DMS114 treated with DMSO at 0.1 percent for 48 hours (cell line): ENCODE data around the gene FIG4.
A peak's percentile ranks its signal among the peaks of the same experiment; 100 is the strongest.
"Not testable (repeated sequence)": the region's sequence is repeated elsewhere in the genome, so short reads cannot be mapped to it uniquely, and the experiment has no call there.

Source experiments
- DNase-seq: peaks from one replicate; lab custom pipeline; 2025; ENCODE audit not compliant: unreplicated experiment; lab: John Stamatoyannopoulos, UW

The FIG4 gene

DNA sequence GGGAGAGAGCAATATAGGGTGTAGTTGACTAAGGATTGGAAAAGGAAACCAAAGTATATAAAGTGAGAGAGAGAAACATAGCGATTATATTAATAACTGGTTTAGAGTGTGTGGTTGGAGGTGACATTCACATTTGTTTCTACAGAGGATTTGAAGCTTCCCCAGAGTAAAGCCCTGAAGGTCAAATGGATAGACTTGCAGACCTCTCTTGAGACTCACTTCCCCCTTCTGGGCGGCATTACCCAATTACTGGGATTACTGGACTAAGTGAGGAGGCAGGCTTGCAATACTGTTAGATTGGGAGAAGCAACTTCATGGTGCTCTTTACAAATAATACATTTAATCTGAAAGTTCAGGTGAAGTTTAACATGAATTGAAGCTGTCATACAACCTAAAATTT lies 10.7 kb downstream of the FIG4 start:
- DNase-seq, result no peak

DNA sequence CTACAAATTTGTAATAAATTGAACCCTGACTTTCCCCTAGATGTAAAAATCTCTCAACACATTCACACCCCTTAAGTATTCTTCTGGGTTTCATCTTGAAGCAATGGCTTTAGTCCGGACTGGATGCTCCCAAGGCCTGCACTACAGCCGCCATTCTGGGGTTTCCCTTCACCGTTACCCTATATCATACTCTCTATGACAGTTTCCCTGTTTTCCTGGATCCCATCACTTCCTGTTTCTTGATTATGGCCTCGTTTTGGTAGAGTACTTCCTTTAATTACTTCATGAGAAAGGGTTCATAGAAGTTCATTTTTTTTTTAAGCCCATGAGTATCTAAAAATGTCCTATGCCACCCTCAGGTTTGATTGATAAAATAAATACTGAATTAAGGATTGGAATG lies 11.7 kb downstream of the FIG4 start:
- DNase-seq, result no peak

DNA sequence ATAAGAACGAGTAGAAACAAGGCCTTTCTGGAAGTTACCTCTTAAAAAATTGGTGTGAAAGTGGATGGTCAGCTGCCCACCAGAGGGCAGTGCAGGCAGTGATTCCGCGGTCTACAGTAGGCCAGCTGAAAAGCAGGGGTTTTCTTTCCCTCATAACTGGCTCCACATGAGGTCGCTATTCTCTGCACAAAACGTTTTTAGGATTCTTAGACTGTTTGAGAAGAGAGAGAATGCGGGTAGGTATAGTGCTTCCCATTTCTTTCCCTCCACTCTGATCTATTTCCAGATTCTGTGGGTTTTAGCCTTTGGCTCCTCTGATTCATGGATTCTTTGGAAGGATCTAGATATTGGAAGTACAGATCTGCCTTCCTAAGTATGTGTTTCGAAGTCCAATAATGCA lies 14.2 kb downstream of the FIG4 start:
- peak; percentile 87 for DNase-seq

DNA sequence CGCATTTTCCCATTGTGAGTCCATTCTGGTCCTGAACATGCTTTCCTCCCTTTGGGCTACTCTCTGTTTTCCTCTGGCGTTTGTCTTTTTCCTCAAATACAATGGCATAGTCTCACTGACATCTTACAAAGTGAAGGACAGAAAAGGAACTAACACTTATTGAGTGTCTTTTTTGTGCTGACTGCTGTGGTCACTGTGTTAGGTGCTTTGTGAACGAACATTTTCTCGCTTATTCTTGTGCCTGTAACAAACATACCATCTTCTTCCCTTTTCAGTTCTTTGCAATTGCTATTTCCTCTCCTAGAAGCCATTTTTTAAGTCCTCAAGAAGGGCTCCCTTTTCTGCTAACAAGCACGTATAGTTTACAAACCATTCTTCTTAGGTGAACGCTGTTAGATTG lies 15.4 kb downstream of the FIG4 start:
- no peak for DNase-seq

DNA sequence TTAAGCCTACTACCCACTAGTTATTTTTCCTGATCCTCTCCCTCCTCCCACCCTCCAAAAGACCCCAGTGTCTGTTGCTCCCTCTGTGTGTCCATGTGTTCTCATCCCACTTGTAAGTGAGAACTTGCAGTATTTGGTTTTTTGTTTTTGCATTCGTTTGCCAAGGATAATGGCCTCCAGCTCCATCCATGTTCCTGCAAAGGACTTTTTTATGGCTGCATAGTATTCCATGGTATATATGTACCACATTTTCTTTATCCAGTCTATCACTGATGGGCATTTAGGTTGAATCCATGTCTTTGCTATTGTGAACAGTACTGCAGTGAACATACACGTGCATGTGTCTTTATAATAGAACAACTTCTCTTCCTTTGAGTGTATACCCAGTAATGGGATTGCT lies 17.0 kb downstream of the FIG4 start:
- not testable (repeated sequence) for DNase-seq

DNA sequence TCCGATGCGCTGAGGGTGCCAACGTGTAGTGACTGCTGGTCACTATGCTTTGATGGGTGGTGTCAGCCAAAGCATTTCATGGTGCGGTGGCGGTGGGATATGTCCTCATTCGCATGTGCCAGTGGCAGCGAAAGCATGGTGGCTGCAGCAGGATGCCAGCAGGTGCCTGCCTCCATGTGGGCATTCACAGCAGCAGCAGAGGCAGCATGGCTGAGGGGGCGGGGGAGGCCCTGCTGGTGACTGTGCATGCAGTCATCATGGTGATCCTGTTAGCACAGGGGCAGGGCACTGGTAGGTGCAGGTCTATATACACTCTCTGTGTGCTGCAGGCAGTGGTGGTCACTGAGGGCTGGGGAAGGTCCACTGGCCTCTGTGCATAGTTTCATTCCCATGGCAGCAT lies 22.0 kb downstream of the FIG4 start:
- DNase-seq, result no peak

DNA sequence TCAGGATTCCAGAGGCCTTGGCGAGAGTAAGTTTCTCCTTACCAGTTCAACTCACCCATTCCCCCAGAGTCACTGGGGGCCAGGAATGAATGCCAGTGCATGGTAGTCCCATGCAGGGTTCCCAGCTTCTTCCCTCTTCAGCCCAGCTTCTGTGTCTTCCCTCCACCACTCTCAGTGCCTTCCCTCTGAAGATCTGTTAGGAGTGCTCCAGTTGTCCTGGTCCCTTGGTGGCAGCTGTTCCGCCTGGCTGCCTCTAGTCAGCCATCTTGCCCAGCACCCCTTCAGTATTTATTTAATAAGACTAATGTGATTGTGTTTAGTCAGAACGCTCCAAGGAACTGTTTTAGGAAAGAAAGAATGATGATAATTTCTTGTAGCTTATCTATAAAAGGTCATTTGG lies 23.1 kb downstream of the FIG4 start:
- no peak for DNase-seq

DNA sequence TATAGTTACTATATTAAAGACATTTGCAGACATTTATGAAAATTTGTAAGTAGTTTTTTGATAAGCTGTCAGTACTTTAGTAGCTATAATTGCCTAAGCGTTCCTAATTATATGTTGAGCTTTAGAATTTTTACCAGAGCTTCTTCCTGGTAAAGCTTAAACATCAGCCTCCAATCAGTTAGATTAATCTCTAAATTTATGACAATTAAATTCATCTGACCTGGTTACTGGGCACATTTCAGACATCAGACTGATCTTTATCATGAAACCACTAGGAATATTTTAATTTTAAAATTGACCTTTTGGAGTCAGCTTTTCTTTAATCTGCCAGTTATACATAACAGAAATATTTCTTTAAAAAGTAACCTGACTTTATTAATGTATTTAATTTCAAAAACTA lies 23.5 kb downstream of the FIG4 start:
- no peak for DNase-seq

DNA sequence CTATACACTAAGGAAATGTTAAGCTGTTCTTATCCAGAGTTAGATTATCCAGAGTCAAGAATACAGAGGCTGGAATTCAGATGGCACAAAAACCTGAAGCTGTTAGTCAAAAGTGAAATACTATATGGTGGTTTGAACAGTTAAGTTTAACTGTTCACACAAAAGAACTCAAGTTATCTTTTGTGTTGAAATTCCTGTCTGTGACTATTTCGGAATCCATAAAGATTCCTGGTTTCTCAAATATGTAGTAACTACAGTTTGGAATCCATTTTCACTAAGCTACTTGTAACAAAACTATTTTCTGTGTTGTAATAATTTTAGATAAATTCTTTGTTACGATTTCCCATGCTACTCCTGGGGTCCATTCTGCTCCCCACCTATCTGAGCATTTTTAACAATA lies 24.5 kb downstream of the FIG4 start:
- DNase-seq, result no peak

DNA sequence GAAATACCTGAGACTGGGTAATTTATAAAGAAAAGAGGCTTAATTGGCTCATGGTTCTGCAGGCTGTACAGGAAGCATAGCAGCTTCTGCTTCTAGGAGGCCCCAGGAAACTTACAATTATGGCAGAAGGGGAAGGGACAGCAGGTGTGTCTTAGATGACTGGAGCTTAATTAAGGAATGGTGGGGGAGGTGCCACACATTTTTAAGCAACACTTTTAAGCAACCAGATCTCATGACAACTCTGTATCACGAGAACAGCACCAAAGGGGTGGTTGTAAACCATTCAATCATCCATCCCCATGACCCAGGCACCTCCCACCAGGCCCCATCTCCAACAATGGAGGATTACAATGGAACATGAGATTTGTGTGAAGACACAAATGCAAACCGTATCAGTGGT lies 26.9 kb downstream of the FIG4 start:
- no peak for DNase-seq

DNA sequence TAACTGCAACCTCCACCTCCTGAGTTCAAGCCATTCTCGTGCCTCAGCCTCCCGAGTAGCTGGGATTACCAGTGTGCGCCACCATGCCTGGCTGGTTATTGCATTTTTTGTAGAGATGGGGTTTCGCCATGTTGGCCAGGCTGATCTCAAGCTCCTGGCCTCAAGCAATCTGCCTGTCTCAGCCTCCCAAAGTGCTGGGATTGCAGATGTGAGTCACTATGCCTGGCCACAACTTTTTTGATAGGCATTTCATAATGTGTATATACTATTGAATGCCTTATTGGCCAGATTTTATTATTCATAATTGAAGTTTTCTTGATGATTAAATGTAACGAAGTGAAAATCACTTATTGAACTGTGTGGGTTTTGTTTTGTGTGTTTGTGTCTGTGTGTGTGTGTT lies 27.9 kb downstream of the FIG4 start:
- DNase-seq, result no peak

DNA sequence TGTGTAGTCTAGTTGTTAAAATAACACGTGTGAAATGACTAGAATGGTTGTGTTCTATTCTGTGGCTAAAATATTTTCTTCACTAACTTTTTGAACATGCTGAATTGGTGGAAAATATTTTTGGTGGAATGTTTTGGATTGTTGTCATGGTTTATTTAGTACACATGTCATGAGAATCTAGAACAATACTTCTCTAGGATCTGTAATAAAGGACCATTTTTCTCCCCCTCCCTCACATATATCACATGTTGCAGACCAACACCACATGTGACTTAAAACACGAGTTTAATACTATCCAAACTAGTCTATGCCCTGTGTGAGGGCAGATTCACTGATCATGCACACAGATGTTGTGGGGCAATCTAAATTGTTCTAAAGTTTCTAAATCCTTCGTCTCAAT lies 29.2 kb downstream of the FIG4 start:
- DNase-seq, result no peak

DNA sequence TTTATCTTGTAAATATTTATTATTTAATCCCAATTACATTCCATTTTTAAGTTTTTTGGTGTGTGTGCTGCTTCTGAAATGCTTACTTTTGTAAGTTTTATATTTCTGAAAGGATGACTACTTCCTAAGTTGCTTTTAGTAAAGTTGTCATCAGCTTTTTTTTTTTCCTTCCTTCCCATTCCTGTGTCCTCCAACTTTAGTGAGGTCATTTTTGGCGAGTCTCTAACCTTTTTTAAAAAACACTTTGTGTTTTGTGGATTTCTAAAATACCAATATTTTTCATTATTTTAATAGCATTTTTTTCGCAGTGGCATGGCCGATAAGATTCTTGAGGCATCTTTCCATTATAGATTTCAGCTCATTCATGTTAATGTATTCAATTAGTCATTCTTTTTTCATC lies 30.9 kb downstream of the FIG4 start:
- no peak for DNase-seq

DNA sequence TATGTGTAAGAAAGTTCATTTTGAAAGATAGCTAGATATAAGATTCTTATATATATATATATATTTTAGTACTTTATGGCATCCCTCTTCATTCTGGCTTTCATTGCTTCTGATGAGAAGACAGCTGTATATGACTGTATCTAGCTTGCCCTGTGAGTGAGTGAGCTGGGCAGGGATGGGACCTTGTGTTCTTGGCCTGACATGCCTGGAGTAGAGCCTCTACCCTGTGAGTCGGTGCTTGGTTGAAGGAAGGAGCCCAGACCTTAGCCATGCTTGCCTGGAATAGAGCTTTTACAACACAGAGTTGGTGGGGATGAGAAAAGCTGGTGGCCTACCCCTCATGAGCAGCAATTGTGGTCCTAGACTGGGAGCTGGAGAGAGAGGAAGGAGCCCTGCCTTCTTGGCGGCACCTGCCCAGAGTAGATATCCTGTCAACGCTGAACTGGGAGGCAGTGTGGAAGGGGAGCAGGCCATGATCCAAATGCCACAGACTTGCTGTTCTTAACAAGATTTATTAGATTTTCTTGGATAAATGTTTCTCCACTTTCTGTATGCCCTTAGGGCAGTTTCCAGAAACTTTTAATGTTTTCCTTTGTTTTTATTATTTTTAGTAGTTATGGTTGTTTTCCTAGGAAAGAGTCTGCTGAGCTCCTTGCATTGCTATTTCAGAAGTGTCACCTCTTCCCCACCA lies 31.6 kb downstream of the FIG4 start:
- no peak for DNase-seq

DNA sequence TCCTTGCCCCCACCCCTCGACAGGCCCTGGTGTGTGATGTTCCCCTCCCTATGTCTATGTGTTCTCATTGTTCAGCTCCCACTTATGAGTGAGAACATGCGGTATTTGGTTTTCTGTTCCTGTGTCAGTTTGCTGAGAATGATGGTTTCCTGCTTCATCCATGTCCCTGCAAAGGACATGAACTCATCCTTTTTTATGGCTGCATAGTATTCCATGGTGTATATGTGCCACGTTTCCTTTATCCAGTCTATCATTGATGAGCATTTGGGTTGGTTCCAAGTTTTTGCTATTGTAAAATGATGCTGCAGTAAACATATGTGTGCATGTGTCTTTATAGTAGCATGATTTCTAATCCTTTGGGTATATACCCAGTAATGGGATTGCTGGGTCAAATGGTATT lies 34.2 kb downstream of the FIG4 start:
- DNase-seq, result not testable (repeated sequence)

DNA sequence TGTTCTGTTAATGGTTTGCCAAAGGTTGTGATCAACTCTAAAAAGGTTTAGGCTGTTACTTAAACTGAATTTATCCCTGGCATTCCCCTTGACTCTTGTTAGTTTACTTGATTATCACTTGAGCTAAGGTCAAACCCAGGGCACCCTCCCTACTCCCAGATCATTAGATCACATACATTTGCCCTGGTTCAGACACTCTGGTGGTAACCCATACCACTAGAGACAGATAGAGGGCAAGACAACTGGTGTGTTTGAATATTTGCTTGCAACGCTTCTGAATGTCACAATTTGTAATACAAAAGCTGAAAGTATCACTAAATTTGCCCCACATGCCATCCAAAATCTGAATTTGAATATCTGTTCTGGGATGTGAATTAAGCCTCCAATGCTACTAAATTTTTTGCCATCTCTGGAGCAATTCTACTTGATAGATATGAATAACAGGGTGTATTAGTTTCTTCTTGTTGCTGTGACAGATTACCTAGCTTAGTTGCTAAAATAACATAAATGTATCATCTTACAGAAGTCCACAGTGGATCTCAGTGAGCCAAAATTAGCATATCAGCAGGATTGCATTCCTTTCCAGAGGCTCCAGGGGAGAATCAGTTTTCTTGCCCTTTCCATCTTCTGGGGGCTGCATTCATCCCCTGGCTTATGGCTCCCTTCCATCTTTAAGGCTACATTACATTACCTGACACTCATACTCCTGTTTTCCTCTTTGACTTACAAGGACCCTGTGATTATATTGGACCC lies 45.4 kb downstream of the FIG4 start:
- DNase-seq, result no peak

DNA sequence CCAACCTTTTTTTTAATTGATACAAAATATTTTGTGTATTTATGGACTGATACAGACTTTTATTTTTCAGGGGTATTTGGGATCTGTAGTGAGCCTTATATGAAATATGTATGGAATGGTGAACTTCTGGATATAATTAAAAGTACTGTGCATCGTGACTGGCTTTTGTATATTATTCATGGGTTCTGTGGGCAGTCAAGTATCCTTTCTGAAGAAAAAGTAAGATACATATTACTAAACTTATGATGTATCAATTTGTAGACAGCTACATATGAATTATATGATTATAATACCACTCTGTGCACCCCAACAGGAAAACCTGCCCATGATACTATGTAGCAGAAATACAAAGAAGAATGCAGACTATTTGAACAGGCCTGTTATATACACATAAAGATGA lies 47.2 kb downstream of the FIG4 start:
- no peak for DNase-seq

DNA sequence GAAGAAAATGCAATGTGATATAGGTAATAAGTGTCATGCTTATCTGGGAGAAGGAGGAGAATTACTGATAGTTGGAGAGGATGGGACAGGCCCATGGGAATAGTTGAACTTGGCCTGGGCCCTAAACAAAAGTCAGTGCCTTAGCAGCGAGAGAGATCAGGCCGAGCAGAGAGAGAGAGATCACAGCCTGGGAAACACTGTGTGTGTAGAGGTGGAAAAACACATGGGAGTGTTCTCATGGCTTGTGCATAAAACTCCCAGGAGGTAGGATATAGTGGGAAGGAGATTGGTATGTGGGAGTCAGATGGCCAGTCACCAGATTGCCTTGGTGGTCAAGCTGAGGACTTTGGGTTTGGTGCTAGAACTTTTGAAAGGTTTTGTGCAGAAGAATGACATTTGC lies 47.6 kb downstream of the FIG4 start:
- no peak for DNase-seq

DNA sequence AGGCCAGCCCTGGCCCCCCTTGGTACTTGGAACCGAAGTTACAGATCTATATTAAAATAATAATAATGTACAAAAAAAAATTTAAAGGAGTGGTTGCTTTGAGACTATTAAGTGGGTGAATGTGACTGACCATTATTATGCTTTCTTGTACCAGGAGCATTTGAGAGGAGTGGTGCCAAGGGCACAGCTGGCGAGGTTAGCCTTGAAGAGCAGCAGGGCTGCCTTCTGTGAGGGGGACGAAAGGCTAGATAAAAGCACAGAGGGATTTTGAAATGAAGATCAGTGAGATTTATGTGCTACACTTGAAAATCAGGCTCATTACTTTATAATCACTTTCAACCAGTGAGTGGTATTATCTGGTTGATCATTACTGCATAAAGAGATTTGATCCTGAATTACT lies 48.6 kb downstream of the FIG4 start:
- no peak for DNase-seq

DNA sequence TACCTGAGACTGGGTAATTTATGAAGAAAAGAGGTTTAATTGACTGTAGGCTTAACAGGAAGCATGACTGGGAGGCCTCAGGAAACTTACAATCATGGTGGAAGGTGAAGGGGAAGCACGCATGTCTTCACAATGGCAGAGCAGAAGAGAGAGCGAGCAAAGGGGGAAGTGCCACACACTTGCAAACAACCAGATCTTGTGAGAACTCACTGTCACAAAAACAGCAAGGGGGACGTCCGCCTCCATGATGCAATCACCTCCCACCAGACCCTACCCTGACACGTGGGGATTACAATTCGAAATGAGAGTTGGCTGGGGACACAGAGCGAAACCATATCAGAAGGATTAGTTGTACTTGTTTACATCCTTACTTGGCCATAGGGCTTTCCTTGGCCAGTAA lies 49.7 kb downstream of the FIG4 start:
- no peak for DNase-seq

DNA sequence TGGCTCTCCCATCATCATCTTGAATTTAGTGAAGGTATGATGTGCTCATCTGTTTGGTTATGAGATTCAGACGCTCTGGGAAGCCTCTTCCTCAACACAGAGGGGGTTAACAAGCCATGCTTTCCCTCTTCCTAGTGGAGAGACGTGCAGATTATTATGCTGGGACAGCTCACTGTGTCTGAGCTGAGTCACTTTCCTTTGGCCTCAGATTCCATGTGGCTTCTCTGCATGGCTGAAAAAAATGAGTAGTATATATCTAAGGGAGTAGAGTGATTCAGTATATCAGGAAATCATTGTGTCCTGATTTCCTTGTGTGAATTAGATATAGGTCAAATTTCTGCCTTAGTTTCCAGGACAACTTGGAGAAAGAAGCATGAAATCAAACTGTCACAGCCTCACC lies 52.6 kb downstream of the FIG4 start:
- DNase-seq, result no peak

DNA sequence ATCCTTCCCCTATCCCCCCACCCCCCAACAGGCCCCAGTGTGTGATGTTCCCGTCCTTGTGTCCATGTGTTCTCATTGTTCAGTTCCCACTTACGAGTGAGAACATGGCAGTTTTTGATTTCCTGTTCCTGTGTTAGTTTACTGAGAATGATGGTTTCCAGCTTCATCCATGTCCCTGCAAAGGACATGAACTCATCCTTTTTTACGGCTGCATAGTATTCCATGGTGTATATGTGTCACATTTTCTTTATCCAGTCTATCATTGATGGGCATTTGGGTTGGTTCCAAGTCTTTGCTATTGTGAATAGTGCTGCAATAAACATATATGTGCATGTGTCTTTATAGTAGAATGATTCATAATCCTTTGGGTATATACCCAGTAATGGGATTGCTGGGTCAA lies 53.7 kb downstream of the FIG4 start:
- not testable (repeated sequence) for DNase-seq

DNA sequence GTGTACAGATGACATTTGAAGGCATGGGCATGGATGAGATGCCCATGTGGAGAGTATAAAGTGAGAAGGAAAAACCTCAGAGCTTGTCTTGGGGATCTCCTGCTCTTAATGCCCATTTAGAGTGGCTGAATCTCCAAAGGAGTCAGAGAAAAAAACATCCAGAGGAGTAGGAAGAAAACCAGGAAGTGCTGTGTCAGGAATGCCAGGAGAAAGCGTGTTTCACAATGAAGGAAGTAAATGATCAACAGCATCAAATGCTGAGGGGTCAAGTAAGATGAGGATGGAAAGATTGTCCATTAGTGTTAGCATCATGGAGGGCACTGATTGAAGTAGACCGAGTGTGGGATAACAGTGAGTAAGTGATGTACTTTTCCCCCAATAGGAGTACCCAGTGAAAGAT lies 56.1 kb downstream of the FIG4 start:
- DNase-seq, result no peak
